Activated CD8-positive, alpha-beta memory T cell treated with anti-CD3 and anti-CD28 coated beads, Interleukin-2, amount 10 ng/mL, durations not matched to agents 7 days and 5 days (primary cell): ENCODE measurements around the gene SELENBP1. TPM values are rescaled to one million over a fixed set of nuclear protein-coding genes. Genes with fewer than 3 reads are reported as not detected.
A peak's percentile ranks its signal among the peaks of the same experiment; 100 is the strongest.

ENCODE experiments used
- ATAC-seq: fragments of 150-1000 bp; cut with Tn5 transposase; one replicate; pipeline ENCODE4 v1.10.0; 2021; ENCODE audit warnings: moderate library complexity
- CTCF ChIA-PET: fragments of 350-600 bp; sonication (Branson Sonifier 250); formaldehyde crosslinking; loops from one replicate; lab custom pipeline; 2021; ENCODE audit warnings: antibody characterized with exemption; lab: Charles Lee
- DNase-seq: peaks from one replicate; pipeline ENCODE4 v3.0.0-alpha.2; 2020
- H3K27ac Mint-ChIP-seq: one replicate; pipeline ENCODE4 v1.8.0; 2021; ENCODE audit warnings: mild to moderate bottlenecking, mixed read lengths
- H3K27me3 Mint-ChIP-seq: one replicate; pipeline ENCODE4 v1.8.0; 2021; ENCODE audit warnings: mixed read lengths
- H3K36me3 Mint-ChIP-seq: one replicate; pipeline ENCODE4 v1.8.0; 2021; ENCODE audit warnings: mild to moderate bottlenecking, mixed read lengths
- H3K4me1 Mint-ChIP-seq: one replicate; pipeline ENCODE4 v1.8.0; 2021; ENCODE audit warnings: mixed read lengths
- H3K4me3 Mint-ChIP-seq: one replicate; pipeline ENCODE4 v1.8.0; 2021; ENCODE audit warnings: mild to moderate bottlenecking, moderate library complexity, mixed read lengths
- H3K9me3 Mint-ChIP-seq: one replicate; pipeline ENCODE4 v1.8.0; 2022; ENCODE audit warnings: low read depth, mixed read lengths
- total RNA-seq, 2 experiments: library from RNA; stranded (reverse); gene quantifications; one replicate each; pipeline ENCODE4 v1.2.3, GENCODE V29; 2021

SELENBP1 gene
- total RNA-seq, 2 experiments from 2014 or later = not detected

DNA sequence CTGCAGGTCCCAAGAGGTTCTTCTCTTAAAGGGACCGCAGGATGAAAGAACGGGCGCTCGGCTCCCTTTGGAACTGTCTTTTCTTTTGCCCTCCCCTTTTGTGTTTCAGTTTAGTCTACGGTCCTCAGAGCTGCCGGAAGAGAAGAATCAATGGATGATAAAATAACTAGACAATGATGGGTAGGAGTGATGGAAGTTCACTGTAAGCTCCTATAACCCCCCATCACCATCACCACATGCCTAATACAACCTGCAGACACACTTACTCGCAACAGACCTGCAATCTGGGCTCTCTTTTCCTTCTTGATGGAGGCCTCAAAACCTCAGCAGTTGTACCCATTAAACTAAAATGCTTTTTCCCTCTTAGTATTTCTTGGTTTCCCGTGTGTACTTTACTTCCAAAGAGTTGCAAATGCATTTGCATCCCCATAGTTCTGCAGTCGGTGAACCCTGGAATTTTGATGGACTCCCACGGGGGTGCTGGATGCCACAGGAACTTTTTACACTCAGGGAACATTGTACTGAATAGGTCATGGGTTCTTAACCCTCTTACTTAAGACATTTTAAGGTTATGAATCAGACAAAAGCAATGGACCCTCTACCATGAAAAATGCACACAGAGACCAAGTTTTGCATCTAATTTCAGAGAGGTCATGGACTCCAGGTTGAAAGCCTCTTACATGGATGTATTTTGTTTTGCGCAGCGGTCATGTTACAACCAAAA is 24.8 kb downstream of the SELENBP1 start:
- H3K4me1 Mint-ChIP-seq = peaks cover 42% of the 10 kb centered on the region
- CTCF ChIA-PET = interaction anchor here (0.8 to 1.4 kb wide), 4 partner anchors 27 to 489 kb away, joined by 3 to 4 read pairs (median 3); no protein-coding TSS in a partner anchor
- H3K27me3 Mint-ChIP-seq = no peaks in the 10 kb centered on the region
- H3K9me3 Mint-ChIP-seq = peaks cover 5% of the 10 kb centered on the region
- H3K4me3 Mint-ChIP-seq = peak overlapping the region; percentile 95
- peaks cover 42% of the 10 kb centered on the region for H3K36me3 Mint-ChIP-seq
- DNase-seq (no peak), ATAC-seq (no peak)
- H3K27ac Mint-ChIP-seq = peak overlapping the region; percentile 92

DNA sequence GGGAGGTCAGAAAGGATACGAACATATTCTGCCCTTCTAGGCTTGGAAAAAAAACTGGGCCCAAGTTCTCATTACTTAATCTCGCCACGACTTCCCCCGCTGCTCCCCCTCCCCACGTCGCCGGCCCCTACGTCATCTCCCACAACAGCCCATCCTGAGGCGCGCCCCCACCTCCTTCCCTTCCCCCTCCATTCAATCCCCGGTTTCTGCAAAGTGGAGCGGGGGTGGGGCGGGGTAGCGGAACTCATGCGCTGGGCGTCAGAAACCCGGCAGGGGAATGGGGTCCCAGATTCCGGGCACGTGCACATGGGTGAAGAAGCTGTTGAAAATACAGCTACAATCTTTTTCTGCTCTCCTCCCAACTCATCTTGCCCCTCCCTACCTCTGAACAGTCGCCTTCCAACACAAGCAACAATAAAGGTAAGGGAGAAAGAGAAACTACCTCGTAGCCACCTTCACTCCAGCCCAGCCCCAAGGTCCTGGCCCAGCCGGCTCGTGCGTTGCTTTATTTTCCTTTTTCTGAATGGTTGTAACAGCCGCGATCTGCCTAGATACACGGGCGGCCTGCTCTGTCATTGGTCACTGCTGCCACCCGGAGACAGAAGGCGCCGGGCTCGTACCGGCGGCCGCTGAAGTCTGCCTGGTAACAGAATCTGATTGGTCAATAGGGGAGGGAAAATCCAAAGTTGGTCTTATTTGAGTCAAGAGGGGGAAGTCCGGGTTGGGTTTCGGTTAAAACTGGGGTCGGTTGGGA is 25.6 kb downstream of the SELENBP1 start, which contains the start of gene RFX5:
RFX5 (minus strand) TSS at position 484 of the 754 bp plus-strand sequence. CDS start 932 bp downstream, outside the sequence.
- Mint-ChIP-seq H3K4me1 (peaks cover 42% of the 10 kb centered on the region), H3K27ac (peak within 1 kb of the TSS; percentile 92), H3K9me3 (peaks cover 3% of the 10 kb centered on the region), H3K36me3 (peaks cover 41% of the 10 kb centered on the region), H3K27me3 (no peaks in the 10 kb centered on the region), H3K4me3 (peak within 1 kb of the TSS; percentile 95)
- ATAC-seq = peak; percentile 97
- peak; percentile 98 for DNase-seq
- CTCF ChIA-PET = interaction anchor here (0.8 to 1.4 kb wide), 3 partner anchors 28 to 490 kb away, joined by 3 read pairs; no protein-coding TSS in a partner anchor

DNA sequence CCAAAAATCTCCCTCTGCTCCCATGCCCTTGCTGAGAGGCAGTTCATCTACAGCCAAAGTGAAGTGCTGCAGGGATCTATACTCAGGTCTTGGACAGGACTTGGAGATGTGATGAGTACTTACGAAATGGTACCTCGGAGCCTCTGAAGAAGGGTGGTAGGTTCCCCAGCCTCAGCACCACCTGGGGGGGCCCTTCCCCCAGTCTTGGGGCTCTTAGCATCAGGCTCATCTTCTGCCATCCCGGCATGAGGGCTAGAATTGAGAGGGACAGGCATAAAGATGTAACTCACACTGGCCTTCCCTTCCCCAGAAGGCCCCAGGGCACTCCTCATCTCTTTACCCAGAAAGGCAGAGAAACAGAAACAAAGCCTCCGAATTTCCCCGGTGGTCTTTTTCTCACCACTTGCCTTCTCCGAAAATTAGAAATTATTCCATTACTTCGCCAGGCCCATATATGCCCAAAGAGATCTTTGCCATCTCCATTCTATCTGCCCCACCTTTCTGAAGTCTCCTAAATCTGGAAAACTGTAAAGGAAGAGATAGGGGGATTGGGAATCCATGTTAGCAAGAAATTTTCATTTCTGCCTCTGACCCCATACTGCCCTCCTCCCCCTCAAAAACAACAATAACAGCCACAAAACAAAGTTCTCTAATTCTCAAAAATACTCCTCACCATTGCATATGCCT is 26.3 kb downstream of the SELENBP1 start:
- H3K9me3 Mint-ChIP-seq = peaks cover 3% of the 10 kb centered on the region
- CTCF ChIA-PET = interaction anchor here (1.4 kb wide), 2 partner anchors 29 to 65 kb away, joined by 3 to 6 read pairs; no protein-coding TSS in a partner anchor
- peak overlapping the region; percentile 92 for H3K27ac Mint-ChIP-seq
- peaks cover 42% of the 10 kb centered on the region for H3K4me1 Mint-ChIP-seq
- ATAC-seq = no peak
- H3K27me3 Mint-ChIP-seq = no peaks in the 10 kb centered on the region
- H3K36me3 Mint-ChIP-seq = peaks cover 42% of the 10 kb centered on the region
- peak overlapping the region; percentile 95 for H3K4me3 Mint-ChIP-seq
- DNase-seq = peak; percentile 52

DNA sequence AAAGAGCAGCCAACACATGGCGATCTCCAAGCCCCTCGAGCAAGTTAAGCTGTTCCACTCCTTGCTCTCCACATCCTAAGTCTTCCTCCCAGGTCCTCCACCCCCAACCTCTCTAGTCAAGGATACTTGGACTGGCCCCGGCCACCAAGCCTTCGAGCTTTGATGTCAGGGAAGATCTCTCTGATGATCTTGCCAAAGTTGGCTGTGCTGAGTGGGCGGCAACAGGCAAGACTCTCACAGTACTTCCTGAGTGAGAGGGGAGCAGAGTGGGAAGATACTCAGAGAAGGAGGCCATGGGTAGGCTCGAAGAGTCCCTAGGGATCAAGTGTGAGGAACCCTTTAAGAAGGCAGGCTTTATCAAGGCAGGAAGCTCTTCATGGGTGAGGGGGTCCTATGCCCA is 28.2 kb downstream of the SELENBP1 start:
- no peaks in the 10 kb centered on the region for H3K9me3 Mint-ChIP-seq
- DNase-seq (no peak), ATAC-seq (no peak)
- peaks cover 40% of the 10 kb centered on the region for H3K36me3 Mint-ChIP-seq
- H3K4me3 Mint-ChIP-seq = no peak overlapping the region
- no peaks in the 10 kb centered on the region for H3K27me3 Mint-ChIP-seq
- CTCF ChIA-PET = interaction anchor here (1.1 to 8.4 kb wide), 3 partner anchors 11 to 41 kb away, joined by 3 to 122 read pairs (median 15); partner anchors contain the start of gene PI4KB
- peak overlapping the region; percentile 53 for H3K27ac Mint-ChIP-seq
- H3K4me1 Mint-ChIP-seq = peaks cover 50% of the 10 kb centered on the region

DNA sequence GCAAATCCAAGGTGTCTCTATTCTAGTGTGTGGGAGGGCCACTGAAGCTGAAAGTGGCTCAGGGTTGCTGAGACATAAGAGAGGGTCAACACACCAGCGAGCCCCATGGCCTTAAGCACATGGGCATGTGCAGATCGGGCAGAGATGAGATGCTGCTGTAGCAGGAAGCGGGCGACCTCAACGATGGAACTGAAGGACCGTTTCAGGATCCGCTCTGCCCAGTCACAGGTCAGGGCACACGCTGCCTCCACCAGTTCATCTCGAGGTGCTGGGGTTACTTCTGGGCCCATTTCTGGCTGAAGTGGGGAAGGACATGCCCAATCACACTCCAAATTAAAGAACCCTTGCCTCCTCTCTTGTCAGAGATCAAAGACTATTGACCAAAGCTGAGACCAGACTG is 28.9 kb downstream of the SELENBP1 start:
- peaks cover 49% of the 10 kb centered on the region for H3K4me1 Mint-ChIP-seq
- H3K9me3 Mint-ChIP-seq = no peaks in the 10 kb centered on the region
- CTCF ChIA-PET = interaction anchor here (1.1 to 8.4 kb wide), 3 partner anchors 11 to 40 kb away, joined by 3 to 122 read pairs (median 15); partner anchors contain the start of gene PI4KB
- peaks cover 40% of the 10 kb centered on the region for H3K36me3 Mint-ChIP-seq
- H3K27me3 Mint-ChIP-seq = no peaks in the 10 kb centered on the region
- no peak overlapping the region for H3K4me3 Mint-ChIP-seq
- peak overlapping the region; percentile 53 for H3K27ac Mint-ChIP-seq
- ATAC-seq (no peak), DNase-seq (no peak)

DNA sequence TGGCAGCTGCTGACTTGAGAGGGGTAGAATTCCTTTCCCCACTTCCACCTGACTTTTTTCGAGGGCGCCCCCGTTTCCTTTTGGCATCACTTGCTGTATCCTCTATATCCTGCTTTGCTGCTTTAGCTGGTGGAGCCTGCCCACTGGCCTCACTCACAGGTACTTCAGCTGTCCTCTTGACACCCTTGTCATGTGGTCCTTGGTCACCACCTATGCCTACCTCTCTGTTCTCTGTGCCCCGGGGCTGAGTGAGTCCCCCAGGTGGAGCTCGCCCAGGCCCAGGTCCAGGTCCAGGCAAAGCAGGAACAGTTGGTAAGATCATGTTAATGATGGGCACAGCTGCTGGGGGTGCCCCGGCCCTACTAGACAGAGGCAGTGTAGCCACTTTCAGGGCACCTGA is 29.9 kb downstream of the SELENBP1 start:
- Mint-ChIP-seq H3K4me1 (peaks cover 40% of the 10 kb centered on the region), H3K4me3 (no peak overlapping the region), H3K27ac (no peak overlapping the region), H3K36me3 (peaks cover 36% of the 10 kb centered on the region), H3K27me3 (no peaks in the 10 kb centered on the region), H3K9me3 (no peaks in the 10 kb centered on the region)
- CTCF ChIA-PET = interaction anchor here (0.9 to 8.4 kb wide), 3 partner anchors 15 to 39 kb away, joined by 3 to 122 read pairs (median 3); partner anchors contain the start of gene PI4KB
- ATAC-seq (no peak), DNase-seq (no peak)

DNA sequence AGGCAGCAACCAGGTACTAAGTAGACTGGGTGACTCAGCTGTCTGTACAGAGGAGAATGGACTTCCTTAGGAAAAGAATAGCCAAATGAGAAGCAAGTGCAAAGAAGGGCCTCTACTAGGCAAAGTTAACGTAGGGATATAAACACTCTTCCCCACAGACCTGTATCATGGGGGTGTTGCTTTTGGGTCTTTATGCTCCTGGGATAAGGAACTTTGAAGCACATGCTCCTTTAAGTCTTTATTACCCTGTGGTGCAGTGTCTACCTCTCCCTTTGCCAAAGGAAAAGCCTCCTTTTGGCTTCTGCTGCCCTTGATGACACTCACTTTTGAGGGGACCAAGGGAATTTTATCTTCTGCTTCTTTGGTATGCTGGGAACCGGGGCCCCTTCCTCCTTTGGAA is 30.5 kb downstream of the SELENBP1 start:
- DNase-seq (no peak), ATAC-seq (no peak)
- H3K4me1 Mint-ChIP-seq = peaks cover 36% of the 10 kb centered on the region
- H3K9me3 Mint-ChIP-seq = no peaks in the 10 kb centered on the region
- no peak overlapping the region for H3K27ac Mint-ChIP-seq
- CTCF ChIA-PET = interaction anchor here (1.1 to 8.4 kb wide), 3 partner anchors 16 to 38 kb away, joined by 3 to 122 read pairs (median 97); partner anchors contain the start of gene PI4KB
- H3K27me3 Mint-ChIP-seq = no peaks in the 10 kb centered on the region
- peaks cover 36% of the 10 kb centered on the region for H3K36me3 Mint-ChIP-seq
- H3K4me3 Mint-ChIP-seq = no peak overlapping the region

DNA sequence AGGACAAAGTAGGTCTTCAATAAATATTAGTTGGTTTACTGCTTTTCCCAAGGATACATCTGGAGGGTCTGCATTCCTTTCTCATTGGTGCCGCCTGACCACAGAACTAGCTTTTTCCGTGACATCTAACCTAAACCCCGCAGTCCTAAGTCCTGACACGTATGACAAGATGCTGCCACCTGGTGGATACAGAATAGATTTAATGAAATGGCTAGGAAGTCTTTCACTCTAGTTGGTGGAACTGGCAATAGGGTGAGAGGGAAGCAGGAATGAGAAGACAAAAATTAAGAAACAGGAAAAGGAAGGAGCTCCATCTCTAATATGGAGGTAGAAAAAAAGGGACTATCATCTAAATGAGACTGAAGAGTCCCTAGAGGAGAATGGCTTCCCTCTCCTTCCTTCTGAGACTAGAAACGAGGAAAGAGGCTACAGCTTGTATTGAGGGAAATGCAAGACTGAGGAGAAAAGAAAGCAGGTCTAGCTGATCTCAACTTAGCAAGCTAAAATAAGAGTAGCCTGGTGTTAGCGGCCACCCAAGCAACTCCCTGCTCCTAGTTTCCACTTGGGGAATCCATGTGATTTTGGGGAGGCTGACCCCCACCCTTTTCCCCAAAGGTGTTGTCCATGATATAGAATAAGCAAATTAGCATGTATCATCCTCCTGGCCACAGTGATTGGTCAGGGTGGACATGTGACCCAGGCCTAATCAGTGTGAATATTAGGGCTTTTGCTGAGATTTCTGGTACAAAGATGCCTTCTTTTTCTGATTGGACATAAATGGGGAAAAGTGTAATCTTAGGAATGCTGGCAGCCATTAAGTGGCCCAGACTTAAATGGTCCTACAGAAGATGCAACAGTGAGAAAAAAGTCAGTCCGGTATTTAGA is 31.4 kb downstream of the SELENBP1 start:
- CTCF ChIA-PET = interaction anchor here (0.6 to 8.4 kb wide), 42 partner anchors 9 to 597 kb away, joined by 3 to 122 read pairs (median 4); partner anchors contain the start of genes GABPB2, PI4KB, PIP5K1A and PSMD4
- Mint-ChIP-seq H3K4me3 (no peak overlapping the region), H3K4me1 (peaks cover 33% of the 10 kb centered on the region), H3K36me3 (peaks cover 33% of the 10 kb centered on the region), H3K27ac (peak overlapping the region; percentile 64), H3K9me3 (no peaks in the 10 kb centered on the region), H3K27me3 (no peaks in the 10 kb centered on the region)
- ATAC-seq = peak; percentile 87
- DNase-seq = peak; percentile 72

DNA sequence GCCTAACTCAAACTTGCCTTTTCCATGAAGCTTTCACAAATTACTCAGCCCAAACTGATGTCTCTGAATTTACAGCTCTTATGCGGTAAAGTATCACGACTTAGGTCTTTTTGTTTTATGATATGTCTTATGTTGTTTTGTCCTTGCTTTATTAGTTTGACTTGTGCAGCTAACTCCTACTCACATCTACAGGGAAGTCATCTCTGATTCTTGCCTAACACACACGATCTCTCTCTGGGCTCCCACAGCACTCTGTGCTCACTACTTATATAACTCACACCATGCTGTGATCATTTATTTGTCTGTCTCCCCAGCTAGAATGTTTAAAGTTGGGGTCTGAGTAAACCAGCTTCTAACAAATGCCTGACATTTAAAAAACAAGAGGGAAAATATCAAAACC is 35.9 kb downstream of the SELENBP1 start:
- CTCF ChIA-PET = interaction anchor here (0.8 kb wide), 1 partner anchor 35 kb away, joined by 3 read pairs; no protein-coding TSS in a partner anchor
- Mint-ChIP-seq H3K9me3 (no peaks in the 10 kb centered on the region), H3K4me1 (peaks cover 8% of the 10 kb centered on the region), H3K4me3 (no peak overlapping the region), H3K27me3 (no peaks in the 10 kb centered on the region), H3K27ac (no peak overlapping the region), H3K36me3 (peaks cover 5% of the 10 kb centered on the region)
- ATAC-seq (no peak), DNase-seq (no peak)

DNA sequence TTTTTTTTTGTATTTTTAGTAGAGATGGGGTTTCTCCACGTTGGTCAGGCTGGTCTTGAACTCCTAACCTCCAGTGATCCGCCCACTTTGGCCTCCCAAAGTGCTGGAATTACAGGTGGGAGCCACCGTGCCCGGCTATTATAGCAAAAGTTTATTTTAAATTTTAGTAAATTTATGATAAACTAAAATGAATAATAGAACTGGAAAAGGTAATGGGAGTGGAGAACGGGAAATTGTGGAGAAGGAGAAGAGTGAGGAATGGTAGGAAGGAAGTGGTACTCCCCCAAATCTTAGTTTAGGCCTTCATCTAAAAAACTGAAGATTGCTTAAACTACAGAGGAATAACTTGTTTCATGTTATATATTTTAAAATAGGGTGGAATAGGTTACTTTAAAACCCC is 37.7 kb downstream of the SELENBP1 start:
- no peak for ATAC-seq
- CTCF ChIA-PET = no interaction called here
- no peak overlapping the region for H3K4me3 Mint-ChIP-seq
- peaks cover 1% of the 10 kb centered on the region for H3K4me1 Mint-ChIP-seq
- DNase-seq = no peak
- no peak overlapping the region for H3K27ac Mint-ChIP-seq
- no peaks in the 10 kb centered on the region for H3K27me3 Mint-ChIP-seq
- H3K9me3 Mint-ChIP-seq = no peaks in the 10 kb centered on the region
- peaks cover 2% of the 10 kb centered on the region for H3K36me3 Mint-ChIP-seq

DNA sequence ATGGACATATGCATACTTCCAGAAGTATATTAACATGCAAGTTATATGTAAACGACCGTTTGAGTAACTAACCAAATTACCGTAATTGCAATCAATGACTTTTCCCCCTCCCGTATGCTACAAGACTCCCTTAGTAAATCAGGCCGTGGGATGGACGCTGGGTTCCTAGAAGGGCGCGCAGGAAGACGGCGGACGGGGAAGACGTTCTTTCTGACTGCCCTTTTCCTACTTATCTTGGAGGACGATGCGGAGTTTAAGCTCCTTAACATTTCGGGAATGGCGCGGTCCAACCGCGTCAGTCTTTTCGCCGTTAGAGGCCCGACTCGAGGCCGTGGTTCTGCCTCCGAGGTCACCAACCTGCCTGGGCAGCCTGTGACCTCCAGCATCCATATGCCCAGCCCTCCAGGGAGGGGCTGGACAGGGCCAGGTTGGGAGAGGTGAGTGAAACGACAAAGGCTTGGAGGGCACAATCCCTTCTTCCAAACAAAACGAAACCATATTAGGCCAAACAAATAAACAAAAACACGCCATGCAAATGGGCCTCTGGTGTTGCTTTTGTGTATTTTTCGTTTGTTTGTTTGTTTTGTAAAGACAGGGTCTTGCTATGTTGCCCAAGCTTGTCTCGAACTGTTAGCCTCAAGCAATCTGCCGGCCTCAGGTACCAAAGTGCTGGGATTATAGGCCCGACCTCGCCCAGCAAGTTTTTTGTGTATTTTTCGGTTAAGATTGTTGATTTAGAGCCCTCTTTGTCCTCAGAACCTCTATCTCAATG is 44.4 kb downstream of the SELENBP1 start:
- H3K36me3 Mint-ChIP-seq = peaks cover 20% of the 10 kb centered on the region
- peak overlapping the region; percentile 91 for H3K4me3 Mint-ChIP-seq
- H3K27me3 Mint-ChIP-seq = no peaks in the 10 kb centered on the region
- ATAC-seq (peak; percentile 25), DNase-seq (peak; percentile 45)
- CTCF ChIA-PET = interaction anchor here (1.1 to 11.1 kb wide), 9 partner anchors 11 to 76 kb away, joined by 3 to 97 read pairs (median 11); partner anchors contain the start of gene ZNF687
- H3K4me1 Mint-ChIP-seq = peaks cover 31% of the 10 kb centered on the region
- peak overlapping the region; percentile 93 for H3K27ac Mint-ChIP-seq
- no peaks in the 10 kb centered on the region for H3K9me3 Mint-ChIP-seq
